ENCODE measurements around the gene FHOD3.

FHOD3 gene

DNA sequence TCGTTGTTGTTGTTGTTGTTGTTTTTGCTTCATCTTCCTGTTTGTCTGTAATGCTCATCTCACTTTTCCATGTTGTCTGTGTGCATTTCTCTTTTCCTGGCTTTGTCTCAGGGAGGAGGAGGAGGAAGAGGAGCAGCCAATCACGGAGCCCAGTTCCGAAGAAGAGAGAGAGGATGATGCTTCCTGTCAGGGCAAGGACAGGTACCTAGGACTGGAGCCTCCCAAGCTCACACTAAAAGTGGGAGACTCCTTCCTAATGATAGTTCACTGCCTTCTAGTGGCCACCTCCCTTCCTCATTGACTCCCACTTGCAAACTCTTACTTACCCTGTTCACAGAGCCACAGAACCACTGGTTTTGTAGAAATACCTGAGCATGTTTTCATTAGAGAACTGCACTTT, 351.7 kb downstream of the FHOD3 start:
- no peak for DNase-seq (ENCODE audit: low read depth in 1 of 2, low spot score in 1 of 2)

DNA sequence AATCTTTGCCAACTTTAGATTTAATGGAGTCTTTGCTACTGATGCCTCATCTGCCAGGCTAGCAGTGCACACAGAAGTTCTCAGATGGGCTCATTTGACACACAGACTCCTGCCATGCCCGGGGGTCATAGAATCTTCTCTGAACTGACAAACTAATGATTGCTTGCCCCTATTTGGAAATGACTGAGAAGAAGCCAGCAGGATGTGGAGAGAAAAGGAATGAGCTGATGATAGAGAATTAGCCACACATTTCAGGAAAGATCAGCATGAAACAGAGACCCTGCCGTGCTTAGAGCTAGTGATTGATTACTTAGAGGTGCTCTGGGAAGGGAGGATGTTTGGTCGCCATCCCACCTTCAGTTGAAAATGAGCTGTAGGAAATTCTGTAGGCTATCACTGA, 352.8 kb downstream of the FHOD3 start:
- no peak for DNase-seq (ENCODE audit: low read depth in 1 of 2, low spot score in 1 of 2)

- DNase-seq (ENCODE audit: low read depth in 1 of 2, low spot score in 1 of 2) = no peak
Measured at GRCh38 chr18:36650906-36651305, 353.4 kb downstream of the FHOD3 start.

DNA sequence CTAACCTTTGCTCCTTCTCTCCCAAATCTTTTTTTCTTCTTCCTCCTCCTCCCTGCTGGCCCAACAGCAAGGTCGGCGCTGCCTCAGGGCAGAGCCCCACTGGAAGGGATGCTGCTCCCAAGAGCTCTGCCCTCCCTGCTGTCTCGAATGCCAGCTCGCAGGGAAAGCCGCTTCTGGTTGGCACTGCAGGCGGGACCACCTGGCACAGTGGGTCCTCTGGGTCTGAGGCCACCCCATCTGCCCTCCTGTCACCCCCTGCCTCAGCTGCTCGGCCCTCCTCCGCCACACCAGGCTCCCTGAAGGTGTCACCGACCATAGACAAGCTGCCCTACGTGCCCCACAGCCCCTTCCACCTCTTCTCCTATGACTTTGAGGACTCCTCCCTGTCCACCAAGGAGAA, 355.0 kb downstream of the FHOD3 start:
- DNase-seq (ENCODE audit: low read depth in 1 of 2, low spot score in 1 of 2) = no peak

- no peak for DNase-seq (ENCODE audit: low read depth in 1 of 2, low spot score in 1 of 2)
Measured at GRCh38 chr18:36653141-36653869, 355.8 kb downstream of the FHOD3 start.

DNA sequence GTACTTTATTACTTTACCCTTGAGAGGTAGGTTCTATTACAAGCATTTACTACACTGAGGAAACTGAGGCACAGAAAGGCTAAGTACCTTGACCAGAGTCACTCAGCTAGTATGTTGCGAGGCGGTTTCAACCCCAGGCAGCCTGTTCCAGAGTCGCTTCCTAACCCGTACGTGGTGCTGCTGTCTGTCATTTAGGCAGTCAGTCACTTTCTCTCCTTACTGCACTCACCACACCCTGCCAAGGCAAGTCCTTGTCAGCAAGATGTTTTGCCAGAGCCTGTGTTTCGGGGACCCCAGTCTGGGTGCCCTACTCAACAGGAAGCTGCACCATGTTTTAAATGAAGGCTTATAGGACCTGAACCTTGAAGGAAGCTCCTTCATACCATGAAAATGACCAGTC, 356.4 kb downstream of the FHOD3 start:
- DNase-seq (ENCODE audit: low read depth in 1 of 2, low spot score in 1 of 2) = no peak

- DNase-seq (ENCODE audit: low read depth in 1 of 2, low spot score in 1 of 2) = no peak
Measured at GRCh38 chr18:36655074-36655473, 357.6 kb downstream of the FHOD3 start.

DNA sequence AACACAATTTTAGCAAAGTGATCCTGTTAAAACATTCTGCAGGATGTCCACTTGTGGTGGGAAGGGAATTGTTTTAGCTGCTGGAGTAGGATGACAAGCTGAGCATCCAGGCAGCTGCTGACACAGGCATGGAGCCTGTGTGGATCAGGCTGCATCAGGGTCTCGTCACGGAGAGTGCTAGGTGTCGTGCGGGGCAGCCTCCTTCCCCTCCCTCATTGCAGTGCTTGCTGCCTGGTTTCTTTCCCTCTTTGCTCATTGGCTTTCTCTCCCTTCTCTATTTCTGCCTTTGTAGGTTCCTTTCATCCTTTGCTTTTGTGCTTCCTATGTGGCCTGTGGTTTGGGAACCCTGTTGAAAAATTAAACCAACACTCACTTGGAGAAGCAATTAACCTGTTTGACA, 358.4 kb downstream of the FHOD3 start:
- DNase-seq (ENCODE audit: low read depth in 1 of 2, low spot score in 1 of 2) = no peak

GRCh38 chr18:36658611-36659010, 361.1 kb downstream of the FHOD3 start:
- DNase-seq (ENCODE audit: low read depth in 1 of 2, low spot score in 1 of 2) = no peak

DNA sequence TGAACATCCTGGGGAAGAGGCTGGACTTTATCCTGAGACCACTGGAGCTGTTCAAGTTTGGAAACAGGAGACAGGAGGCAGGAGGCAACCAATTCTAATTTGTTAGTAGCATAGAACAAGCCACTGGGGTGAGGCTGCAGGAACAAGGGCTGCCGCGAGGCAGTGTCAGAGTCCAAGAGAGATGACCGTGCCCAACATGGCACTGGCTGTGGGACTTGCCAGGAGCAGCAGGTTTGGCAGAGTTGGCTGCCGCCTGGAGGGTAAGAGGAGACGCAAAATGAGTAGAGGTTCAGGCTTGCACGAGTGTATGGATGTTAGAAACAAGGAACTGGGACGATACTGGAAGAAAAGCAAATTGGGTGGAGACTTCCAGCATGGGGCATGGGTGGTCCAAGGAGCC, 362.8 kb downstream of the FHOD3 start:
- DNase-seq (ENCODE audit: low read depth in 1 of 2, low spot score in 1 of 2) = no peak

GRCh38 chr18:36661999-36662398, 364.5 kb downstream of the FHOD3 start:
- DNase-seq (ENCODE audit: low read depth in 1 of 2, low spot score in 1 of 2) = no peak

- DNase-seq (ENCODE audit: low read depth in 1 of 2, low spot score in 1 of 2) = no peak
Measured at GRCh38 chr18:36663312-36663711, 365.8 kb downstream of the FHOD3 start.

- DNase-seq (ENCODE audit: low read depth in 1 of 2, low spot score in 1 of 2) = no peak
Measured at GRCh38 chr18:36665952-36666351, 368.4 kb downstream of the FHOD3 start.

GRCh38 chr18:36667811-36668210, 370.3 kb downstream of the FHOD3 start:
- no peak for DNase-seq (ENCODE audit: low read depth in 1 of 2, low spot score in 1 of 2)

DNA sequence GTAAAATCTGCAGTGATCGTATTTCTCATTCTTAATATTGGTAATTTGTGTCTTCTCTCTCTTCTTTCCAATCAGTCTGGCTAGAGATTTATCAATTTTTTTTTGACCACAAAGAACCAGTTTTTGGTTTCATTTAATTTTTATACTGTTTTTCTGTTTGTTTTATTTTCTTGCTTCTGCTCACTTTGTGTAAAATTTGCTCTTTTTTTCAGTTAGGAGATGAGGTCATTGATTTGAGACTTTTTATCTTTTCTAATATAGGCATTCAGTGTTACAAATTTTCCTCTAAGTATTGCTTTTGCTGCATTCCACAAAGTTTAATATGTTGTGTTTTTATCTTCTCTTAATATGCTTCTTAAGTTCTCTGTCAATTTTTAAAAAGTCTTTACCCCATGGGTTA, 370.8 kb downstream of the FHOD3 start:
- no peak for DNase-seq (ENCODE audit: low read depth in 1 of 2, low spot score in 1 of 2)

DNA sequence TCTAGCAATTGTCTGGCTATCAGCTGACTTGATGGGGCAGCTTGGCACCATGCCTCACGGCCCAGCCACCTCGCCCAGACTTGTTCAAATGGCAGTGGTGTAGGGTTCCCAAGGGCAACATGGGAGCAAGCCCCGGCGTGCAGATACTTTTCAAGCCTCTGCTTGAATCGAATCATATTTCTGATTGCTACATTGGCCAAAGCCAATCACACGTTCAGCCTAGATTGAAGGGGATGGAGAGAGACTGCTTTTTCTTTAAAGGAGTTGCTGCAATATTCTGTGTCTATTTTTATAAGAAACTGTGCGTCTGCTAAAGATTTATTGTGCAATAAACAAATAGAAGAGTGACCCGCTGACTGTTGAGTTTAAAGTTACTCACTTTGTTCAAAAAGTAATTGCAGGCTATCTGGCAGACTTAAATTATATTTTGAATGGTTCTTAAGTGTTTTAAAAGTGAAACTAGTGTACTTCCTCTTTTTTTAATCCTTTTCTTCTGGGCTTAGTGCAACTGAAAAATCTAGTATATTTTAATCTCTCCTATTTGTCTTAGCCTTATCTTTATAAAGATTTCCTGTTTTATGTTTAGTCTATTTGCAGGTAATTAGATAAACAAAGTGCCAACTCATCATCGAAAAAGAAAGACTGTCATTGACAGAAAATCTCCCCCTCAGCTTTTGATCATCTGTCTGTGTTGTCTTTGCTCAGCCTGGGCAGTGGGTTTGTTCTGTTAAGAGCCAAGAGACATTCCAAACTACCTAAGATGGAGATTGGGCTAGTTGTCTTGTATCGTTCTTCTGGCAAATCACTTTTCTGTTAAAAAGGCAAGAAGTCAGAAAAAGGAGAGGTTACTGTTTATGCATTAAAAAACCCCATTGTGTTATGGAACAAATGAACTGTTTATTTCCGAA, 375.2 kb downstream of the FHOD3 start:
- no peak for DNase-seq (ENCODE audit: low read depth in 1 of 2, low spot score in 1 of 2)

DNA sequence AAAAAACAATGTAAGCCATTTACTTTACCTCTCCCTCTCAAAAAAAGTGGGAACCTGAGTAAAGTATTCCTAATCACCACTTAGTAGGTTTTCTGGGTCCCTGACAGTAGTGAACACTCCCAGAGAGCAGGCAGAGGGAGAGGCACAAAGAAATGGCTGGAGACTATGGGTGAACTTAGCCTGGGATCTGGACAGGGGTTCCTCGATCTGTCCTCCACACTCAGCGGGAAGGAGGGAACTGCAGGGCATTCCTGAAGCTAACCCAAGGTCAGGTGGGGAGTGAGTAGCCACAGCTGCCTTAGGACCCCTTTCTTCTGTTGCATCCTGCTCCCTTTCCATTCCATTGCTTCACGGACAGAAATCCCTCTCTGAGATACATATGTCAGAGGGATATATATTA, 375.9 kb downstream of the FHOD3 start:
- DNase-seq (ENCODE audit: low read depth in 1 of 2, low spot score in 1 of 2) = no peak

DNA sequence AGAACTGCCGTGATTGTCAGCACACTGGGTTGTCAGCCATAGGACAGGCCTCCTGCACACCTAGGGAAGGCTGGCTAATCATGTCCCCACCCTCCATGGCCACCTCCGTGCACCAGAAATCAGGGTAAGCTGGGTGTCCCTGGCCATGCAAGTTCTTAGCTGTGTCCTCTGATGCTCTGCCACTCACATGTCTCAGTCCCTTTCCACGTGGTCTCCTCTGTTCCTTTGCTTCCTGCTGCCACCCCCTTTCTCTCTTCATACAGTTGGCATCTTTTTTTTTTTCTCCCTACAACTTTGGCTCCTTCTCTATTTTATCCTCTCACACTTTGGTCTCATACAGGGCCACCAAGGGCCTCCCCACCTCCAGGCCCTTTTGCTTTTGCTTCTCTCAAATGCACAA, 377.6 kb downstream of the FHOD3 start:
- DNase-seq (ENCODE audit: low read depth in 1 of 2, low spot score in 1 of 2) = no peak

DNA sequence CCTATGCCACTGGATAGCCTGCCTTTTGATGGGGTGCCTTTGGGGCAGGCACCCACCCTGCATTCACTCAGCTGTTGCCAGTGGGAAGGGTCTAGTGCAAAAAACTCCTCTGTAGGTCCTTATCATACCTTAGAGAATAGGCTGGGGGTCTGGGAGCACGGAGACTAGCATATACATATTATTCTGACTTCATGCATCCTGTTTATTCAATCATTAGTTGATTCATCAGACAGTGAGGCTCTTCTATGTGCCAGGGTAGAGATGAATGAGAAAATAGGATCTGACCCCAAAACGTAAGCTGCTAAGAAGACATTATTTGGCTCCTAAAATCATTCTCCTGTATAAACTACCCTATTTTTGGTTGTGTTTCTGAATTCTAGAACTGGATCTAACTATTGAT, 378.0 kb downstream of the FHOD3 start:
- DNase-seq (ENCODE audit: low read depth in 1 of 2, low spot score in 1 of 2) = no peak

GRCh38 chr18:36676629-36677028, 379.1 kb downstream of the FHOD3 start:
- no peak for DNase-seq (ENCODE audit: low read depth in 1 of 2, low spot score in 1 of 2)

DNA sequence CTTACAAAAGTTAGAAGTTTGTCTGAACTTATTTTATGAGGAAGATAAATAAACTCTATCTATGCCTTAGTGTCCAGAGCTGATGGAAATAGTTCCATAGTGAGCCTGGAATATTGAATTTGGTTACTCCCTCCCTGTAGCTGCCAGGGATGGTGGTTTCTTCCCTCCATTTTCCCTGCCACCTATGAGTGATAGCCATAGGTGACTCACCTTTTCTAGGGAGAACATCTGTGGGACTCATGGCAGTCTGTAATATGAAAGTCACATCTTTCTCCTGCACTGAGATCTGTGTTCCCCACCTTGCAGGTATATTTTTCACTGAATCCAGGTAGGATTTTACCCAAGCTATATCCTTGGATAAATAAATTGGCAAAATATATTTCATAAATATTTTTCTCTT, 382.5 kb downstream of the FHOD3 start:
- no peak for DNase-seq (ENCODE audit: low read depth in 1 of 2, low spot score in 1 of 2)

GRCh38 chr18:36685580-36685979, 388.1 kb downstream of the FHOD3 start:
- DNase-seq (ENCODE audit: low read depth in 1 of 2, low spot score in 1 of 2) = no peak

All from activated CD4-positive, alpha-beta T cell treated with anti-CD3 and anti-CD28 coated beads, Interleukin-2, amount 50 U/mL, for 24 hours (primary cell).